ENCODE data around the gene PTPRN2.
A peak's percentile ranks its signal among the peaks of the same experiment; 100 is the strongest.

The PTPRN2 gene

GRCh38 chr7:158405324-158405723, 182.3 kb downstream of the PTPRN2 start:
- DNase-seq (ENCODE audit: low read depth in 4 of 4, low spot score in 1 of 4) = no peak

DNA sequence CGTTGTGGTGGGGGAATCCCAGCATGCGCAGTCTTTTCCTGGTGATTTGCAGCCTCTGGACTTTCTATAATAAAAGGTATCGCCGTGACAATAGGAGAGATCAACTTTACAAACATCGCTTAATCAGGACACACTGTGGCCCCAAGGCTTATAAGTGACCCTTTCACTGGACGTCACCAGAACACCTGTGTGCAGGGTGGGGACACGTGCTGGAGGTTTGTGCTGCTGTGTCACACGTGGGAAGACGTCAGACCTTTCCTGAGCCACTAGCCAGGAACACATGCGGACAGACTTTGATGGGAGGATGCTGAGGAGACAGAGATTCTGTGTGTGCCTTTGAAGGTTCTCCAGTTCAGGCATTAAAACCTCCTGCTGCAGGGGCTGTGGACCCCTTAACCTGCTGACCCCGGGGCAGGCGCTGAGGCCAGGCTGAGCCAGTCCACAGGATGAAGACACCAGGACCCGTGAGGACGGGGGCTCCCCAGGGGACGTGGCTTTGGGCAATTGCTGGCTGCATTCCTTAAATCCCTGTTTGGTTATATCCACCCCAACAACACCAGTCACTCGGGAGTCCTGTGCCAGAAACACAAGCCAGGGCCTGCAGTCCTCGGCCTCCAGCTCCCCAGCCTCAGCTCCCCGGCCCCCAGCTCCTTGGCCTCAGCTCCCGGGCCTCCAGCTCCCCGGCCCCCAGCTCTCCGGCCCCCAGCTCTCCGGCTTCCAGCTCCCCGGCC, 183.4 kb downstream of the PTPRN2 start:
- no peak for DNase-seq (ENCODE audit: low read depth in 4 of 4, low spot score in 1 of 4)

DNA sequence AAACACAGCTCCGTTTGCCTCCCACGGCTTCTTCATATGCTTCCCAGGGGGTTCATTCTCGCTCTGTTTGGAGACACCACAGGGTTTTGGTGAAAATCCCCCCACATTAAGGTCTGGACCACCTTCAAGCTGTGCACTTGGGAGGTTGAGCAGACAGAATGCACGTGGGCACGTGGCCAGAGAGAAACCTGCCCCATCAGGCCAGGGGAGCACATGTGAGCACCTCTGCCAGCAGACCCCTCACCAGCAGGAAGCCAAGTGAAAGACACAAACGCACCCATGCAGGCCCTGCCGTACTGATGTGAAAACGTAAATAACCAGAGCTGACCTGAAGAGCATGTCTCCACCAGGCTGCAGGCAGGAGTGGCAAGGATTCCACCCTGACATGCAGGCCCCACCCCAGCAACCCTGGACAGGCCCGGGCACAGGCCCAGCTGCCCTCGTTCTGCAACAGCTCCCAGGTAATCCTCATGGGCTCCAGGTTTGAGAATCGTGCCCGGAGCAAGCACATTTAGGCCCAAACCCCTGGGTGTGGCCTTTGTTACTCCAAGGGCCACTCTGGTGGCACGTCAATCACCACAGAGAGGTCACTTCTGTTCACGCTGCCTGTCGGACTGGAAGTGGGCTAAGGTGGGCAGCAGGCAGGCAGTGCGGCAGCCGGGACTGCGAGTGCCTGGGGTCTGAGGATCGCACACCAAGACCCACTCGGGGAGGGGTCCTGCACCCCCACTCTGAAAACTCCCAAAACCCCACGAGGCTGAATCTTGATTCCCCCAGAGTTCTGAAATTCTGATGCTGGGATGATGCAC, 184.4 kb downstream of the PTPRN2 start:
- DNase-seq (ENCODE audit: low read depth in 4 of 4, low spot score in 1 of 4) = no peak

DNA sequence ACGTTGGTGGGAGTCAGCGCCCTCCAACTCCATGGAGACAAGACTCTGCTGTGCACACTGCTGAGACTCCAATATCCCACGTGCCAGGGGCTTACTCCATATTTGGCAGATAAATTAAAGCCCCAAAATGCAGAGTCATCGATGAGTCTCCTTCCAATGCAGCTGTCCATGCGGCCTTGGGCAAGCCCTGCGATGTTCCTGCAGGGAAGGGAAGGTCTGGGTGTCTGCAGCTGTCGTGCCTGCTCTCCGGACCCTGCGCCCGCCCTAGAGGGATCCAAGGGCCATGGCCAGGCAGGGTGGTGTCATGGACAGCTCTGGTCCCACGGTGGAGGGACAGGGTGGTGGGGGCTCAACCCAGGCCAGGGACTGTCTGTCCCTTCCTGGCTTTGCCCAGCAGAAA, 185.2 kb downstream of the PTPRN2 start:
- DNase-seq (ENCODE audit: low read depth in 4 of 4, low spot score in 1 of 4) = no peak

DNA sequence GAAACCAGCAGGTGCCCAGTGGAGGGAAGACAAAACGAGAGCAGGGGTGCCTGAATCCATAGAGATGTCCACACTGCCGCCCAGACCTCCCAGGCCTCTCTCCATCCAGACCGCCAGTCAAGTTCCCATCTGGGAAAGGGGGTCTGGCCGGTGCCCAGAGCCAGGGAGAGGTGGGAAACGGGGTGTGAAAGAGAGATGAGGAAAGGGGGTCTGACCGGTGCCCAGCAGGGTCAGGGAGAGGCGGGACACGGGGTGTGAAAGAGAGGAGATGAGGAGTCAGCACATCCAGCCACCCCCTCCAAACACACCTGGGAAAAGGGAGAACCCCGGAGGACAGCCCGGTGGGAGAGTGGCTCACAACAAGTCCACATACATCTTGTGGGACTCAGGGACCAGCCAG, 185.8 kb downstream of the PTPRN2 start:
- DNase-seq (ENCODE audit: low read depth in 4 of 4, low spot score in 1 of 4) = no peak

DNA sequence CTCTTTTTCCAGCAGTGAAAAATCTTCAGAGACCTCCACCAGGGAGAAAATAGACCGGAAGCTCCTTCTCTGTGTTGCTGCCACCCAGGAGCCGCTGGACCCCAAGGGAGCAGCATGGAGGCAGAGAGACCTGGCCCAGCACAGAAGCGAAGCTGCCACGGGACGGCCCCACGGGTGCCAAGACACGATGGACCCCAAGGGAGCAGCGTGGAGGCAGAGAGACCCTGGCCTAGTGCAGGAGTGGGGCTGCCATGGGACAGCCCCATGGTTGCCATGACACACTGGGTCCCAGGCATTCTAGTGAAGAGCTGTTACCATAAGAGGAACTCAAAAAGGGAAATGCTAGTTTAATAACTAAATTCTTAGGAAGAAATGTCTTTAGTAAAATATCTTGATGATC, 186.3 kb downstream of the PTPRN2 start:
- DNase-seq (ENCODE audit: low read depth in 4 of 4, low spot score in 1 of 4) = no peak

DNA sequence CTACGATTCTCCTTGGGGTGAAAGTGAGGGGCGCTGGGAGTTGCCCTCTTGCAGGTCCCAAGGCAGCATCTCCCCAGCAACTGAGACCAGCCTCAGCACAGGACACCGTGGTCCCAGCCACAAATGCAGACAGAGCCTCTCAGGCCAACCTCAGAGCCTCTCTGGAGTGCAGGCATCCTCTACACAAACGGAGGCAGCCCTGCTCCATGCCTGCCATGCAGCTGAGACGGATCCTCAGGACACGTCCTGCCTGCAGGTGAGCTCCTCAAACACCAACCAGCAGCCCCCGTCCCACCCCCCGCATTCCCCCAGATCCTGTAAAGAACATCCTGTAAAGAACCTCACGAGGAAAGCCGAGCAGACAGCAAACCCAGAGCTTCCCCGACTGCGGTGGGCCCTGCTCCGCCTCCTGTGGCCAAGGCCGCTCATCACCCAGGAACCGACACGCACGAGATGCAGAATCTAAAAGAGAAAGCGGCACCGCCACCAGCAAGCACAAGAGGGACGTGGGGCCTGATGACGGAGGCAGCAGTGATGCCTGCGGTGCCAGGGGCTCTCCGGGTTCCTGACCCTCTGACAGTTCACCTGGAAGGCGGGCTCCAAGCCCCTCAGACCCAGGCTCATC, 186.9 kb downstream of the PTPRN2 start:
- no peak for DNase-seq (ENCODE audit: low read depth in 4 of 4, low spot score in 1 of 4)

DNA sequence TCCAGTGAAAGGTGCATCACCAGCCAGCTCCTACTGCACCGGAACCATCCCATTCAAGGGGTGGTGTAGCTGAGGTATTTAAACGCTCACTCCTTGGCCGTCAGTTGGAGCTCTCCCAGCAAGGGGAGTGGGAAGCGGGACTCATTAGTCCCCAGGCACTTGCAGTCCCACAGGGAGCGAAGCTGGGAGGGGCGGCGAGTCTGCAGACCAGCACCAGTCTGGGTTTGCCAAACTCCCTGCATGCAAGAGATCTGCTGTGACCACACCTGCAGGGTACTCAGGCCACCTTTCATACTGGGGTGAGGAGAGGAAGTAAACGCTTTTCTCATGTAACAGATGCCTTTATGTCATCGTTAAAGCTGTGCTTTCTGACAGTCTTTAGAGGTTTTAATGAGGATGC, 187.9 kb downstream of the PTPRN2 start:
- no peak for DNase-seq (ENCODE audit: low read depth in 4 of 4, low spot score in 1 of 4)

GRCh38 chr7:158398750-158399149, 188.9 kb downstream of the PTPRN2 start:
- DNase-seq (ENCODE audit: low read depth in 4 of 4, low spot score in 1 of 4) = no peak

DNA sequence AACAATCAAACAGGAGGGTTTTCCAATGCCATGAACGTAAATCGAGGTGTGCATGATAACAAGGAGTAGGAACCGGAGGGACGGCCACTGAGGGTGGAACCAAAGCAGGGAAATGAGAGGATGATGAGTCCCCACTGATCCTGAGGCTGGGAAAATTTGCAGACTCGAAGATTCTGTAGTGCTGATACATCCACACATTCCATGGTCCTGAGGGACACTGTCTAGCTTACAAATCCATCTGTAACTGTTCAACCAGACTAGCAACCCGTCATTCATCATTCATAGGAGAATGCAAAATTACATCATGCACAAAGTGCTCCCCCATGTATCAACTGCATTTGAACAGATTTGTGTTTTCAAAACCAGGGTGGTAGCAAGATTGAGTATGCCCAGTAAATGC, 189.7 kb downstream of the PTPRN2 start:
- DNase-seq (ENCODE audit: low read depth in 4 of 4, low spot score in 1 of 4) = no peak

DNA sequence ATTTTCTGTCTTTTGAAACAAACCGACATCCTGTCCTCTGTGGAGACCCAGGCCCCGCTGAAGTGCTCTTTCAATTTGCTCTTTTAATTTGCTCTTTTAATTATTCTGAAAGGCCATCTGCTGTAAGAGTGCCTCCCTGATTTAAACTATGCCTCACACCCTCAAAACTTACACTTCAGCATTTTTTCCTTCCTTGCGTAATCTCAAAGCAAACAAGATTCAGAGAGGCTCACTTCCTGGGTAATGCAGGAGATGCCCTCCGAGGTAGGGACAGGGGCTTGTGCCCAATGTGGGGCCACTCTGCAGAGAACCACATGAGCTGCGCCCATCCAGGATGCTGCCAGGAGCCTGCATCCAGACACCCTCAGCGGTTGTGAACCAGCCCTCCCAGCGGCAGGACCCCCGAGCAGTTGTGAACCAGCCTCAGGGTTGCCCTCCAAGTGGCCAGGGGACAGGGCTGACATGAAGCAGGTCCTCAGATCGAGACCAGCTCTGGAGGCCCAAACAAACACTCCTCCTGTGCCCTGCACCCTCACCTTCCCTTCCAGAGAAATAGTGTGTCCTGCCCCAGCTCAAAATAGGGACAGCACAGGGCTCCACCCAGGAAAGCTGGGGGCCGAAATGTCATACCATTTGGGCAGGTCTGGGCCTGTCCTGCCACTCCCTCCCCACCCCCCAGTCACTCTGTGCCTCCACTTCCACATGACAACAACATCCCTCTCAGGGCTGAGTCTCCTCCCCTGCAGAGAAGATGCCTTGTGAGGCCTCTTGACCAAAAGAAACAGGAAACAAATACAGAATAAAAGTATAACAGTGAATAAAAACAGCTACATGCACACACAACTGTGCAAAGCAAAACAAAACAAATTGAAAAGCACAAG, 190.4 kb downstream of the PTPRN2 start:
- DNase-seq (ENCODE audit: low read depth in 4 of 4, low spot score in 1 of 4) = no peak

DNA sequence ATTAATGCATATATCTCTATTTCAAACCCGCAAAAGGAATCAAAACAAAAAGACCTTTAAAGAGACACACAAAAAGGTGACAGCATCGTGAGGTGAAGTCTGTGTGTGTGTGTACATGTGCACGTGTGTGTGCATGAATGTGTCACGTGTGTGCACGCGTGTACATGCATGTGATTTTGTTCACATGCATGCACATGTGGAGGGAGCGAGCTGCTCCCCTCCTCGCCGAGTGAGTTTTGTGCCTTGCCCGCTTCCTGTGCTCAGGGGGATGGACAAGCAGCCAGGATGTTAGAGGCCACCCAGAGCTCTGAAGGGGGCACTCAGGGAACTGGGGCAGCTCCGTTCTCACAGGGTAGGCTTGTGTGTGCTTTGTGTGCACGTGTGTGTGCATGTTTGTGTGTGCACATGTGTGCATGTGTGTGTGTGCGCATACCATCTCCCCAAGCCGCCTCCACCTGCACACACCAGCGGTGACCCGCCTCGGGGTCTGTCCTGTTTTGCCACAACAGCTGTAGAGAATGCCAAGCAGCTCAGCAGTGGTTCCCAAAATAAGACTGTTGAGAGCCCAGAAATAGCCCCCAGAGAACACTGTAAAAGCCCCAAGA, 191.2 kb downstream of the PTPRN2 start:
- DNase-seq (ENCODE audit: low read depth in 4 of 4, low spot score in 1 of 4) = no peak

- DNase-seq (ENCODE audit: low read depth in 4 of 4, low spot score in 1 of 4) = no peak
These were observed 191.8 kb downstream of the PTPRN2 start for GRCh38 chr7:158395780-158396278.

- no peak for DNase-seq (ENCODE audit: low read depth in 4 of 4, low spot score in 1 of 4)
These were observed 192.3 kb downstream of the PTPRN2 start for GRCh38 chr7:158395349-158395748.

DNA sequence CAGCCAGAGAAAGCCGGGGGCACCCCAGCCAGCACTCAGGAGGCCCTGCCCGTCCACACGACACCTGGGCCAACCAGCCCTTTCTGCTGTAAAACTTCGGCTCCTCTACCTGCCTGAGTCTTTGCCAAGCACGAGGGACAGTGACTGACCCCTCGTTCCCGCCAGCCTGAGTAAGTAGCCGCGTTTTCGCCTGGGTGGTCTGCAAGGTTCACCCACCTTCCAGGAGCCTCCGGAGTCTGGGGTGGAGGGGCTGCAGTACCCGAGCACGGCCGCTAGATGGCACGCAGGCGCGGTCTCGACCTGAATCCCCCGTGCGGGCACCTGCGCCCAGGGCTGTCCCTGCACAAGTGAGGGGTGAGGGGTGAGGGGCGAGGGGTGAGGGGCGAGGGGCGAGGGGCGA, 192.7 kb downstream of the PTPRN2 start:
- peak in 3 of 4 experiments; percentile 19 to 25 (median 22) for DNase-seq (ENCODE audit: low read depth in 4 of 4, low spot score in 1 of 4)

GRCh38 chr7:158393926-158394625, 193.5 kb downstream of the PTPRN2 start:
- DNase-seq (ENCODE audit: low read depth in 4 of 4, low spot score in 1 of 4) = no peak

GRCh38 chr7:158392251-158392650, 195.4 kb downstream of the PTPRN2 start:
- no peak for DNase-seq (ENCODE audit: low read depth in 4 of 4, low spot score in 1 of 4)

DNA sequence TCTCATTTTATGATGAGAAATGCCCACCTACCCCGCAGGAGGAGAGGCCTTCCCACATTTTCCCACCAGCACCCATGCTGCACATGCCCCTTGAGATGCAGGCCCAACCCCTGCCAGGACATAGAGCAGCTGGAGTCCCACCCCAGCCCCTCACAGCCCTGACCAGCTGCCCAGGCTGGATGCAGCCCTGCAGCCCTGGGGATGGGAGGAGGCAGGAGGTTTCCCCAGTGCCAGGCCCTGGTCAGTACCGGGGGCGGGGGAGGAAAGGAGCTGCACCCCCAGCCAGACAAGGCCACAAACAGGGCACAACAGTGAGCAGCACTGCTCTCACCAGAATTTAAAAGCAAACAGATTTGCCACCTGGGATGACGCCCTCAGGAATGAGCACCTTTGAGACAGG, 196.1 kb downstream of the PTPRN2 start:
- DNase-seq (ENCODE audit: low read depth in 4 of 4, low spot score in 1 of 4) = no peak

DNA sequence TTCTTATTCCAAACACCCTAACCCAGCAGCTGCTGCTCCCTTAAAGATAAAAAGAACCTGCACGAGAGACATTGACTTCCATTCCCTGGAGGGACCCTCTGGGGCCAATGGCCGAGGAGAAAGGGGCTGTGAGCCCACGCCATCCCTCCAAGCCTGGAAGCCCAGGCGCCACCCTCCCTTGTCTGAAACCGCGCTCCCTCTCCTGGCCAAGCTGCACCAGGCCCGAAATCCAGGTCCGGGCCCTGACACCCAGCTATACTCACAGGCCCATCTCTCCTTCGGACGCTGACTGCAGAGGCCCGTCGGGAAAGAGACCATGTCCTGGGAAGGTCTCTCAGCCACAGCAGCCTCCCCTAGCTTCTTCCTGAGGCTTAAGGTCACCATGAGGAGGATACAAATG, 196.5 kb downstream of the PTPRN2 start:
- DNase-seq (ENCODE audit: low read depth in 4 of 4, low spot score in 1 of 4) = no peak

DNA sequence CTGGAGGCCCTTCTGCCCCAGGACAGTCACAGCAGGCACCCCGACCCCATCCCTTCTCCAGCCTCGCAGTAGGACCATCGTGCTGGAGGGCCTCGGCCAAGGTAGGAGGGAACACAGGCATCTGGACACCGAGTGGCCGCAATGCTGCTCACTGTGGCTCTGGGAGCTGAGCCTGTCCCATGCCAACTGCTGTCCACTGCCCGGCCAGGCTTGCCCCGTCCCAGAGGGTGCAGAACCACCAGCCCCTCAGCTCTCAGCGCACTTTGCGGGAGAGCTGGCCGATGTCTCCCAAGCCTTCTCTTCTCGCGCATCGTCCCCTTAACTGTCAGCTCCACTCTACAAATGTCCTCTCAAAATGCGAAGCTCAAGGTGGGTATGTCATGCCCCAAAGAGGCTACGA, 197.2 kb downstream of the PTPRN2 start:
- DNase-seq (ENCODE audit: low read depth in 4 of 4, low spot score in 1 of 4) = no peak
